HG02938 (cell line): ENCODE results near the gene CEP57L1.
"Not testable (repeated sequence)": the region's sequence is repeated elsewhere in the genome, so short reads cannot be mapped to it uniquely, and the experiment has no call there.

Experiments used
- ATAC-seq: cut with Tn5 transposase; IDR thresholded peaks from one replicate; pipeline ENCODE4 v1.9.1; 2021; ENCODE audit warnings: mild to moderate bottlenecking, moderate library complexity; ENCODE audit not compliant: unreplicated experiment

CEP57L1 gene

DNA sequence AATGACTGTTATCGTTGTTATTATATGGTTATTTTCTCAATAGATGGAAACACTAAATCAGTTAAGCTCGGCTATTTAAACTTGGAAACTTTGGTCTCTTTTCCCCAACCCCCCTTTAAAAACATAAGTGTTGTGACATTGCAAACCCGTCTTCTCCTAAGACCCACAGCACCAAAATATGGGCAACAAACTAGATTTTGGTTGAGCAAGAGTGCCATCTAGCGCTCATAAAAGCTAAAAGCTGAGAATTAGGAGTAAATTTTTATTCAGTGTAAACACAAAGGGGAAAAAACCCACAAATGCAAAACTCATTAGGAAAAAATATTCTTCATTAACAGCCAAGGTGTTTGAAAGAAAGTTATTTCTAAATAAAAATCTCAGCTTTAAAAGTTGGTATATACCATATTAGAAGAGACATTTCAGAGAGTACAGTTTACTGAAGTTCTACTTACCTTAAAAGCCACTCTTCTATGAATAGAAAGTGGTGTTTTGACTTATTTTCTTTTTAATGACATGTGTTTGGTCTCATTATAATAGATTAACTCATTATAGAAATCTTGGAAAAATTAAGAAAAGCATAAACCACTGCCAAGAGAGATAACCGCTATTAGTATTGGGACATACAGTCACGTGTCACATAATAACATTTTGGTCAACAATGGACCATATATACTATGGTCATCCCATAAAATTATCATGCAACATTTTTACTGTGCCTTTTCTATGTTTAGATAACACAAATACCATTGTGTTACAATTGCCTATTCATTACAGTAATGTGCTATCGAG, 21.8 kb upstream of the CEP57L1 start:
- ATAC-seq, result no peak

GRCh38 chr6:109074133-109074415, 21.2 kb upstream of the CEP57L1 start:
- ATAC-seq, result no peak

- ATAC-seq, result no peak
These were observed 19.4 kb upstream of the CEP57L1 start for GRCh38 chr6:109075934-109076333.

DNA sequence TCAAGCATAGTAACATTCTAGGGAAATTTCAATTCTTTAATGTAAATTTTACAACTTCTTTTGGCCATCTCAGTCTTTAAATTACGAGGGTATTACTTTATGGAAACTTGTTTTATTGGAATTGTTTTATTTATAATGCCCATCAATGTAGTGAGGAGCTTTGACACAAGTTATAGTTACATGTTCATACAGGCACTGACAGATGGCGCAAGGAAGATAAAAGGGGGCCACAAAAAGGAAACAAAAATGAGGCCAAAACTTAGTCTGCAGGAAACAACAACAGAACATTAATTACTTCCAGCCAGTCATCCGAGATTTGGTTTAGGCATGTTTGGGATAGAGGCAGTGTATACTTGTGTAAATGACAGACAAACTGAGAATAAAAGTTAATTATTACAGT, 18.9 kb upstream of the CEP57L1 start:
- ATAC-seq, result no peak

DNA sequence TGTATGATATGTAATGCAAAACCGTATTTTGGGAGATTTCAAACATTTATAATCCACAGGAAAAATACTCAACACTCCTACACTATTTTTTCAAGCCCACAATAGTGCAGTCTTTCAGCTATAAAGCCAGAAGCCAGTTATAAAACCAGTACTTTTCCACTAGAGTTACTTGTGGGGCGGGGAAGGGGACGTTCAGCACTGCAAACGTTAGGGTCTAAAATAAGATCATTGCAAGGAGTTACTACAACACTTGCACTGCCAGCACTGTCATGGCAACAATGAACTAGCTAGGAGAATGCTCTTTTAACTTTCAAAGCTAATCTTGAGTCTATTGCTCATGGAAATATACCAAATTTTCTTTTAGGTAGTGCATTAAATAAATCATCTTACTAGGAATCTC, 15.3 kb upstream of the CEP57L1 start:
- no peak for ATAC-seq

- no peak for ATAC-seq
These were observed 14.3 kb upstream of the CEP57L1 start for GRCh38 chr6:109081026-109081425.

DNA sequence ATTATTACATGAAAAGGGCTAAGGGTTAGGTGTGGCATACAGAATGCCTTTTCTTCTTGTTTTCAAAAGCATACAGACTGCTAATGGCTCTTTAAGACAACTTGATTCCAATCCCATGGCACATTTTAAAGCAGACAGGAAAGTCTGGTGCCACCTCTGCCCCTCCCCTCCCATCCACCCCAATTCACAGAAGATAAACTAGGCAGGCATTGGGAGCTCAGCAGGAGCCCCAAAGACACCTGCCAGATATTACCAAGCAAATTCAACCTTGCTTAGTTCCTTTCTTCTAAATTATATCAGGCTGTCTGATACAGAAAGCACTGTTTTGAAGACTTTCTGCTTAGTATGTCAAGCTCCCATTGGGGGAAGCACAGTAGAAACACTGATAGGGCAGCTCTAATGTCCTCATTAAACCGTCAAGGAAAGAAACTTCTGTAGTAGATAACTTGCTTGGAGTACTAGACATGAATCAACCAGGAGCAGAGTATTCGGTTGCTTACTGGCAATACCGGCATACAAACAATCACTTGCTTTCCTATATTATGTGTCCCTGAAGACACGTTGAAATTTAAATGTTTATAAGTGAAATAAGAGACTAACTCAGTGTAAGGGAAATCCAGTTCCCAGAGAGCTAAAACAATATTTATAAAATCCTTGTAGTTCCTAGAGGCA, 13.7 kb upstream of the CEP57L1 start:
- ATAC-seq, result no peak

- ATAC-seq, result no peak
These were observed 13.1 kb upstream of the CEP57L1 start for GRCh38 chr6:109082188-109082577.

GRCh38 chr6:109083657-109084056, 11.7 kb upstream of the CEP57L1 start:
- ATAC-seq, result no peak

DNA sequence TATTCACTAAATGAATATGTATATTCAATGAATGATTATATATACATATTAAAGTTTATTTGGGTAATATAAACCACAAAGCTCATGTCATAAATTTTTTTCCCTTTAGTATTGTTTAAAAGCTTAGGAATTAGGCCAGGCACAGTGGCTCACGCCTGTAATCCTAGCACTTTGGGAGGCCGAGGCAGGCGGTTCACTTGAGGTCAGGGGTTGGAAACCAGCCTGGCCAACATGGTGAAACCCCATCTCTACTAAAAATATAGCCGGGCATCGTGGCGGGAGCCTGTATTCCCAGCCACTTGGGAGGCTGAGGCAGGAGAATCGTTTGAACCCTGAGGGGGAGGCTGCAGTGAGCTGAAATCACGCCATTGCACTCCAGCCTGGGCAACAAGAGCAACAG, 11.2 kb upstream of the CEP57L1 start:
- ATAC-seq, result not testable (repeated sequence)

DNA sequence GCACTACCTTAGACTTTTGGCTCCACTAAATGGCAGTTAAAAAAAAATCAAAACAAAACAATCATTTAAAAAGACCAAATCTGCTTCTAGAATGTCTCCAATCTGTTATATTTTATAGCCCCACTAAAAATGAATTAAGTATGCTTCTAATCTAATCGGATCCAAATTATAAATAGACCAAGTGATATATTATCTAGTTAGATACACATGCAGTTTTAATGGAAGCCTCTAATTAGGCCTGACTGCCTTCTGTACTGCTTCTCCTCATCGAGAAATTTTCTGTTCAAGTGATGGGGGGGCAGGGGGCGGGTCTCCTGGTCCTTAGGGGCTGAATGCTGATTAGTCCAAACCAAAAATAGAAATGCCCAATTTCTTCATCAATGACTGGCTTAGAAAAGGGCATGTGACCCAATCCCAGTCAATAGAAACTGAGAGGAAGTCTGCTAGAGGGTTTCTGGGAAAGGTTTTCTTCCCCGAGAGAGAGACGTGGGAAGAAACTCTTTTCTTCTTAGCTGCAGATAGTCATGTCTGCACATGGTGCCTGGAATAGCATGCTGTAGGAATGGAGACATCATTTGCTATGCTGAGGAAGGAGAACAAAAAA, 7.5 kb upstream of the CEP57L1 start:
- no peak for ATAC-seq

DNA sequence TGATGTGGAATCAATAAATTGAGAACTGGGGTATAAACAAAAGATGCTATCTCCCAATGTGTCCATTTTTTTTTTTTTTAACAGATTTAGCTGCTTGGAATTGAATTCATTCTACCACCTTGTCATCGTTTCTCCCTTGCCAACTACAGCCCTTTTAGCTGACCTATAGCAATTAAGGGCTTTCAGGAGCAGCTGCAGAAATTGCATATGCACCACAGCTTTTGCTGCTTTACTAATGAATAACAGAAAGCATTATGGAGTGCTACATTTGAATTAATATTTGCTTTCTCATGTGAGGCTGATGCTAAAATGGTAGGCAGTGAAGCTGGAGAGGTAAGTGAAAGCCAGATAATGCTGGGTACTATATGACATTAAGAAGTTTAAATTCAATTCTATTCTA, 6.3 kb upstream of the CEP57L1 start:
- ATAC-seq, result no peak

GRCh38 chr6:109091314-109092024, 3.8 kb upstream of the CEP57L1 start:
- no peak for ATAC-seq

- ATAC-seq, result no peak
These were observed 3.2 kb upstream of the CEP57L1 start for GRCh38 chr6:109092074-109092473.

- ATAC-seq, result no peak
These were observed 1.4 kb upstream of the CEP57L1 start for GRCh38 chr6:109093732-109094415.

- peak; percentile 49 for ATAC-seq
These were observed 781 bp upstream of the CEP57L1 start, which contains the start of gene SESN1 for GRCh38 chr6:109094416-109095035. TSS of gene SESN1 (minus strand) at chr6:109094846. CDS start at chr6:109094073, 773 bp downstream.

- ATAC-seq, result no peak
These were observed 453 bp downstream of the CEP57L1 start for GRCh38 chr6:109095835-109096084.

DNA sequence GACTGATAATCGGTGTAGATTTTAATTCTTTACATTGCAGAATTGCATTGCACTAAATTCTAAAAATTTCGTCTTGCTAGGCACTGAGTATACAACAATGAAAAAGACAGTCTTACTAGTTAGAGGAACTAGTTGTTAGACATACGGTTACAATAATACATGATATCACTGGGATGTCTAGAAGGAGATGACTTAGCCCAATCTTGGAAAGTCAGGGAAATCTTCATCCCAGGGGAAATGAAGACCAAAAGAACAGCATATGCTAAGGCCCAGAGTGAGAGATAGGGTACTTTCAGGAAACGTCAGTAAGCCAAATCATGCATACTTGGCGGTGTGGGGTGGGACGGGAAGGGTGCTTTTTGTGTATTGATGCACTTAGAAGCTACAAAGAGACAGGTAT, 901 bp downstream of the CEP57L1 start:
- no peak for ATAC-seq

GRCh38 chr6:109097661-109098060, 2.4 kb downstream of the CEP57L1 start:
- no peak for ATAC-seq

GRCh38 chr6:109102762-109103161, 7.5 kb downstream of the CEP57L1 start:
- no peak for ATAC-seq

DNA sequence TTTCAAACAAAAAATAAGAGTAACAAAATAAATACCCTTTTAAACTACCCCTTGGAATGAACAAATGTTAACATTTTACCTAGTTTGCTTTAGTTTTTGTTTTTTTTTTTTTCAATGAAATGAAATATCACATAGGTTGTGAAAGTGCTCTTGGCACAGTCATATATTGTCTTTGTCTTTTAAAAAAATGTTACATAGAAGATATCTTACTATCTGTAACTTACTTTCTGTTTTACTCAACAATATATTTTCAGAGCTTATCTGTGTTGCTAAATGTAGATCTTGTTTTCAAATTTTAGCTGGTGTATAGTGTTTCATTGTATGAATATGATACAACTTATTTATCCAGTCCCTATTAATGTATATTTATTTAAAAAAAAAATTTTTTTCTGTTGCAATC, 8.6 kb downstream of the CEP57L1 start:
- ATAC-seq, result peak; percentile 52
